HL-60 (cell line): ENCODE results near the gene SH3BP5.

Experiments used
- CTCF ChIP-seq: IDR thresholded peaks from one replicate; pipeline ENCODE4 v1.5.1; 2011; ENCODE audit warnings: low read length, control low read depth, inconsistent platforms; ENCODE audit not compliant: insufficient read depth
- POLR2AphosphoS5 ChIP-seq: IDR thresholded peaks from 2 replicates; pipeline ENCODE4 v1.6.1; 2012; ENCODE audit warnings: low read depth
- REST ChIP-seq: IDR thresholded peaks from 2 replicates; pipeline ENCODE4 v1.6.1; 2012; ENCODE audit warnings: low read depth; ENCODE audit not compliant: insufficient replicate concordance

GRCh38 chr3:15330031-15330596 lies 2.3 kb downstream of the SH3BP5 start:
- TF ChIP-seq POLR2AphosphoS5: no peak
- no peak for TF ChIP-seq CTCF
- no peak for TF ChIP-seq REST
